ENCODE measurements around the gene KRT7. TPM values are rescaled to one million over a fixed set of nuclear protein-coding genes. Genes with fewer than 3 reads are reported as not detected.

Gene KRT7
- total and polyA plus RNA-seq, 9 of the 15 experiments (the other 6 are each of a cell fraction or from before 2014, with no cell fraction given) = 1.4 TPM; not detected in 8

DNA sequence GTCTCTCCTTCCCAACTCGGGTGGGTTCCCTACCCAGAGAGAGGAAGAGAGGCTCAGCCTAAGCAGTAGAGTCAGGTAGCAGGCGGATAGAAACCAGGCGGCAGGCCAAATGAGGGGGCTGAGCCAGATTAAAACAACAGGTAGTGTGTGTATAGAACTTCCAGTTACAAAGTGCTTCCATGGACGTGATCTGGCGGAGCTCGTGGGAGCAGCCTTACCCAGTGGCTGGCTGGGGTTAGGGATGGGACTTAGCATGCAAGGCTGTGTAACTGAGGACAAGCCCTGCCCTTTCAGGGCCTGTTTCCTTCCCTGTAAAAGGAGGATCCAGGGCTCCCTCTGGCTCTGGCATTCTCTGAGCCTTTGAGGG lies 49.5 kb upstream of the KRT7 start:
- 0% methylated on average over 5 of the region's 6 CpGs for WGBS (ENCODE audit: insufficient coverage, low coverage, missing lambda C conversion rate)
- no peak; the same call in 2 of the 3 replicates for ATAC-seq

DNA sequence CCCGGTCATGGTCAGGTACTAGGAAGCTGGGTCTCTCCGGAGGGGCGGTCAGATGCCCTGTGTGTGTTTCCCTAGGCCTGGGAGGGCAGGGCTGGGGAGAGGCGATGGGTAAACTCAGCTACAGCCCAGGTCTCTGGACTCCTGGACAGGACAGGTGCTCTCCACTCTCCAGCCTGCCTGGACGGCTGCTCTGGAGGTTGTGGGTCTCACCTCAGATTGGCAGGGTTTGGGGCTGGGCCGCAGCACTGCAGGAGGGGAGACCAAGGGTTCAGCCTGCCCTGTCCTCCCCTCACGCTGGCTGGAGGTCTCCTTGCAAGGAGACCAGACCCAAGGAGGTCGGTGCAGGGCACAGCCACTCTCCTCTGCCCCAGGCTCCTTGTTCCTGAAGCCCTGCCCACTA lies 49.1 kb upstream of the KRT7 start:
- Histone ChIP-seq H3K9me3 (replicated peaks; ENCODE audit: control insufficient read depth, insufficient read depth, low read depth, low read length) (no peaks in the 10 kb centered on the region), H3K4me3 (no peak overlapping the region), H3K27ac (ENCODE audit: extremely low read depth, low read depth, low read length) (no peak overlapping the region), H3K4me2 (ENCODE audit: insufficient read depth, low read length) (no peak overlapping the region), H4K20me1 (replicated peaks; ENCODE audit: control insufficient read depth, insufficient read depth, low read length) (peaks cover 25% of the 10 kb centered on the region), H3K79me2 (ENCODE audit: control insufficient read depth, insufficient read depth, low read length) (no peaks in the 10 kb centered on the region), H2AFZ (ENCODE audit: low read depth, low read length) (no peak overlapping the region), H3K36me3 (ENCODE audit: control insufficient read depth, insufficient read depth, low read length) (no peaks in the 10 kb centered on the region), H3K27me3 (ENCODE audit: control insufficient read depth in 2 of 2, insufficient read depth in 2 of 2, low read length in 2 of 2) (peaks cover 5 to 55% of the 10 kb centered on the region in 2 experiments; a peak in 3 of 5 replicates), H3K9ac (ENCODE audit: insufficient read depth in 1 of 2, low read depth in 2 of 2, low read length in 2 of 2) (no peak overlapping the region), H3K4me1 (replicated peaks in 1 of 2; ENCODE audit: control insufficient read depth in 2 of 2, insufficient read depth in 2 of 2, low read length in 2 of 2) (no peaks in the 10 kb centered on the region; a peak in 1 of 5 replicates), H3K9me1 (ENCODE audit: control insufficient read depth, insufficient read depth, low read length) (no peaks in the 10 kb centered on the region)
- TF ChIP-seq RCOR1 (IDR thresholded peaks at IDR 0.05; ENCODE audit: borderline replicate concordance in 1 of 2, low read depth in 2 of 2, low read length in 2 of 2) (no peak), SMAD1 (IDR thresholded peaks at IDR 0.05; ENCODE audit: low read depth, low read length, partially characterized antibody) (no peak), DACH1 (IDR thresholded peaks at IDR 0.05; ENCODE audit: partially characterized antibody) (no peak), TRIM28 (IDR thresholded peaks at IDR 0.05) (no peak), HNRNPL (IDR thresholded peaks at IDR 0.05; ENCODE audit: low read depth, low read length) (no peak), EHMT2 (IDR thresholded peaks at IDR 0.05) (no peak)
- TF ChIP-seq, protein P1, sequence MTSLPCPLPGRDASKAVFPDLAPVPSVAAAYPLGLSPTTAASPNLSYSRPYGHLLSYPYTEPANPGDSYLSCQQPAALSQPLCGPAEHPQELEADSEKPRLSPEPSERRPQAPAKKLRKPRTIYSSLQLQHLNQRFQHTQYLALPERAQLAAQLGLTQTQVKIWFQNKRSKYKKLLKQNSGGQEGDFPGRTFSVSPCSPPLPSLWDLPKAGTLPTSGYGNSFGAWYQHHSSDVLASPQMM (CRISPR knock-in tag; IDR thresholded peaks at IDR 0.05) = no peak
- ChIA-PET POLR2A (interaction anchor here (1.0 kb wide), 1 partner anchor 13 kb away, joined by 4 read pairs; no protein-coding TSS in a partner anchor), CTCF (ENCODE audit: low intra/inter-chr PET ratio) (no interaction called here)
- in situ Hi-C loops (cut with MboI) = no loop called here
- intact Hi-C loops (cut with micrococcal nuclease) = loop anchor here (2.0 kb wide), 1 partner anchor 15 kb away; no protein-coding TSS in a partner anchor
- no TSS peak for BruUV-seq (replicated peaks)
- no peak for FAIRE-seq
- 8% methylated on average over 8 of the region's 8 CpGs for WGBS (ENCODE audit: insufficient coverage, low coverage, missing lambda C conversion rate)
- no peak for DNase-seq (ENCODE audit: extremely low read depth in 1 of 4, low spot score in 3 of 4)
- ATAC-seq = no peak

More for the DNA sequence above, 49.5 kb upstream of the KRT7 start:
- 0 out of 4 replicates have a peak overlapping the region, but pooled peaks of 1 of the 2 experiments have one; percentile 35 for H3K9ac ChIP-seq (ENCODE audit: insufficient read depth in 1 of 2, low read depth in 2 of 2, low read length in 2 of 2)
- no peaks in the 10 kb centered on the region; a peak in 1 of 5 replicates for H3K4me1 ChIP-seq (replicated peaks in 1 of 2; ENCODE audit: control insufficient read depth in 2 of 2, insufficient read depth in 2 of 2, low read length in 2 of 2)
- H4K20me1 ChIP-seq (replicated peaks; ENCODE audit: control insufficient read depth, insufficient read depth, low read length) = peaks cover 30% of the 10 kb centered on the region
- in situ Hi-C loops (cut with MboI) (no loop called here), intact Hi-C loops (cut with micrococcal nuclease) (no loop called here)
- no peak overlapping the region for H3K4me2 ChIP-seq (ENCODE audit: insufficient read depth, low read length)
- no peaks in the 10 kb centered on the region for H3K79me2 ChIP-seq (ENCODE audit: control insufficient read depth, insufficient read depth, low read length)
- DNase-seq (ENCODE audit: extremely low read depth in 1 of 4, low spot score in 3 of 4) = no peak
- no TSS peak for BruUV-seq (replicated peaks)
- H3K36me3 ChIP-seq (ENCODE audit: control insufficient read depth, insufficient read depth, low read length) = no peaks in the 10 kb centered on the region
- H3K9me3 ChIP-seq (replicated peaks; ENCODE audit: control insufficient read depth, insufficient read depth, low read depth, low read length) = no peaks in the 10 kb centered on the region
- FAIRE-seq = no peak
- TF ChIP-seq SREBF1 (IDR thresholded peaks at IDR 0.05; ENCODE audit: borderline replicate concordance, low read depth, low read length) (no peak), KAT2B (IDR thresholded peaks at IDR 0.05; ENCODE audit: low read depth, low read length) (no peak), ZNF561 (CRISPR knock-in tag; conservative IDR thresholded peaks at IDR 0.05) (no peak), KDM1A (IDR thresholded peaks at IDR 0.05) (no peak), TFAM (CRISPR knock-in tag; conservative IDR thresholded peaks at IDR 0.05) (no peak), NCOA1 (IDR thresholded peaks at IDR 0.05; ENCODE audit: low read depth) (no peak), ZNF311 (CRISPR knock-in tag; IDR thresholded peaks at IDR 0.05) (no peak), ZNF274 (IDR thresholded peaks at IDR 0.05; ENCODE audit: borderline replicate concordance, low read depth, low read length) (no peak)
- H2AFZ ChIP-seq (ENCODE audit: low read depth, low read length) = no peak overlapping the region
- POLR2A ChIA-PET = no interaction called here
- peaks cover 5 to 56% of the 10 kb centered on the region in 2 experiments; a peak in 3 of 5 replicates for H3K27me3 ChIP-seq (ENCODE audit: control insufficient read depth in 2 of 2, insufficient read depth in 2 of 2, low read length in 2 of 2)
- no peak overlapping the region for H3K27ac ChIP-seq (ENCODE audit: extremely low read depth, low read depth, low read length)
- no peak overlapping the region for H3K4me3 ChIP-seq
- H3K9me1 ChIP-seq (ENCODE audit: control insufficient read depth, insufficient read depth, low read length) = no peaks in the 10 kb centered on the region
- CTCF ChIA-PET (ENCODE audit: low intra/inter-chr PET ratio) = no interaction called here

Measured in K562 (cell line).